ENCODE data around the gene THNSL1.

DNA sequence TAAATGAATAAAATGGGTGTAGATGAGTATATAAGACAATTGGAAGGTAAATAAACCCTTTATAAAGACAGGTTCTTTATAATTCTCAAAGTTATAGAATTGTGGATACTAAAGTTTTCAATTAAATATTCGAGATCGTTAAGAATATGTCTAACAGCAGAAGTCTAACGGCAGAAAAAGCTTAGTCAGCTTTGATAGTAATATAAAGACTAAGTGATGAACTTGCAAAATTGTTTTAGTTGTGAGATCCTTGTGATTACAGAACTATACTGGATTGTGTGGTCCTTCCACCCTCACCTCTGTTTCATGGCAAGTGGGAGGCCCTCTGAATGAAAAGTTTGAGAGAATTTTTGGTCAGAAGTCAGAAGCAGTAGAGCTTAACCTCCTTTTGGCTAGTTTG lies 2.3 kb downstream of the THNSL1 start:
- TF ChIP-seq JUN (CRISPR knock-in tag; IDR thresholded peaks at IDR 0.05) (no peak), SP1 (CRISPR knock-in tag; conservative IDR thresholded peaks at IDR 0.05) (no peak), IRF2 (CRISPR knock-in tag; IDR thresholded peaks at IDR 0.05; ENCODE audit: borderline replicate concordance, low read depth) (no peak), SMAD3 (CRISPR knock-in tag; IDR thresholded peaks at IDR 0.05; ENCODE audit: borderline replicate concordance) (no peak), NFE2L1 (CRISPR knock-in tag; IDR thresholded peaks at IDR 0.05) (no peak)
- TF ChIP-seq, protein P1, sequence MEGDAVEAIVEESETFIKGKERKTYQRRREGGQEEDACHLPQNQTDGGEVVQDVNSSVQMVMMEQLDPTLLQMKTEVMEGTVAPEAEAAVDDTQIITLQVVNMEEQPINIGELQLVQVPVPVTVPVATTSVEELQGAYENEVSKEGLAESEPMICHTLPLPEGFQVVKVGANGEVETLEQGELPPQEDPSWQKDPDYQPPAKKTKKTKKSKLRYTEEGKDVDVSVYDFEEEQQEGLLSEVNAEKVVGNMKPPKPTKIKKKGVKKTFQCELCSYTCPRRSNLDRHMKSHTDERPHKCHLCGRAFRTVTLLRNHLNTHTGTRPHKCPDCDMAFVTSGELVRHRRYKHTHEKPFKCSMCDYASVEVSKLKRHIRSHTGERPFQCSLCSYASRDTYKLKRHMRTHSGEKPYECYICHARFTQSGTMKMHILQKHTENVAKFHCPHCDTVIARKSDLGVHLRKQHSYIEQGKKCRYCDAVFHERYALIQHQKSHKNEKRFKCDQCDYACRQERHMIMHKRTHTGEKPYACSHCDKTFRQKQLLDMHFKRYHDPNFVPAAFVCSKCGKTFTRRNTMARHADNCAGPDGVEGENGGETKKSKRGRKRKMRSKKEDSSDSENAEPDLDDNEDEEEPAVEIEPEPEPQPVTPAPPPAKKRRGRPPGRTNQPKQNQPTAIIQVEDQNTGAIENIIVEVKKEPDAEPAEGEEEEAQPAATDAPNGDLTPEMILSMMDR (IDR thresholded peaks at IDR 0.05): no peak

All from WTC11 (cell line).